AG04449 (cell line): Measurements from ENCODE around the gene ALPK1.

Experiments used
- CTCF ChIA-PET: fragments of 350-600 bp; formaldehyde crosslinking; extraction: SDS; loops from one replicate; lab custom pipeline; 2021; ENCODE audit warnings: antibody characterized with exemption; lab: Yijun Ruan, JAX
- POLR2A ChIA-PET: fragments of 400-600, 350-600 bp; formaldehyde crosslinking; extraction: SDS; loops from one replicate; lab custom pipeline; 2020; ENCODE audit warnings: antibody characterized with exemption, inconsistent platforms; lab: Yijun Ruan, JAX
- DNase-seq: peaks from one replicate; pipeline ENCODE4 v3.0.0-alpha.2; 2010; ENCODE audit warnings: low read depth, low spot score
- H3K4me3 ChIP-seq: 2 replicates; pipeline ENCODE4 v1.5.1; 2011; ENCODE audit warnings: low read depth, mild to moderate bottlenecking, control low read depth, low read length
- TF ChIP-seq, protein P1 (sequence below): IDR thresholded peaks from one replicate; pipeline ENCODE4 v1.5.1; 2011; ENCODE audit warnings: mild to moderate bottlenecking, moderate library complexity, low read length, control low read depth, inconsistent platforms; ENCODE audit not compliant: insufficient read depth; ENCODE audit errors: missing control alignments

The ALPK1 gene

DNA sequence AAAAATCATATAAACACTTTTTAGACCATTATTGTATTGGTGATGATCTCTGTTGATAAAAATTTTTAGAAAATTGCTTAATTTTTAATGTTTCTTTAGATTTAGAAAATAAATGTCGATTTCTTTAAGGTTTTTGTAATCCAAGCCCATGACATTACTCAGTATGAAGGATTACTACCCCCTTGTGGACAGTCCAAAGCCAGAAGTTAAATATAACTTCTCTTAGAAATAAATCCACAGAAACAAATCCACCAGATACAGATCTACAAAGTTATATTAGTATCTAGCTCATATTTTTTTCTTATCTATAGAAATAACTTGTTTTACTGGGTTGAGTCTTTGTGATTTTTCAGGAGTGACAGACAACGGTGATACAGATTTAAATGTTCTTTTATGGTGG, 30.3 kb upstream of the ALPK1 start:
- no peak for DNase-seq
- ChIA-PET CTCF (interaction anchor here (0.6 to 3.8 kb wide), 17 partner anchors 10 to 262 kb away, joined by 3 to 42 read pairs (median 4); partner anchors contain the start of genes AP1AR and TIFA), POLR2A (no interaction called here)
- no peak overlapping the region for H3K4me3 ChIP-seq
- TF ChIP-seq, protein P1, sequence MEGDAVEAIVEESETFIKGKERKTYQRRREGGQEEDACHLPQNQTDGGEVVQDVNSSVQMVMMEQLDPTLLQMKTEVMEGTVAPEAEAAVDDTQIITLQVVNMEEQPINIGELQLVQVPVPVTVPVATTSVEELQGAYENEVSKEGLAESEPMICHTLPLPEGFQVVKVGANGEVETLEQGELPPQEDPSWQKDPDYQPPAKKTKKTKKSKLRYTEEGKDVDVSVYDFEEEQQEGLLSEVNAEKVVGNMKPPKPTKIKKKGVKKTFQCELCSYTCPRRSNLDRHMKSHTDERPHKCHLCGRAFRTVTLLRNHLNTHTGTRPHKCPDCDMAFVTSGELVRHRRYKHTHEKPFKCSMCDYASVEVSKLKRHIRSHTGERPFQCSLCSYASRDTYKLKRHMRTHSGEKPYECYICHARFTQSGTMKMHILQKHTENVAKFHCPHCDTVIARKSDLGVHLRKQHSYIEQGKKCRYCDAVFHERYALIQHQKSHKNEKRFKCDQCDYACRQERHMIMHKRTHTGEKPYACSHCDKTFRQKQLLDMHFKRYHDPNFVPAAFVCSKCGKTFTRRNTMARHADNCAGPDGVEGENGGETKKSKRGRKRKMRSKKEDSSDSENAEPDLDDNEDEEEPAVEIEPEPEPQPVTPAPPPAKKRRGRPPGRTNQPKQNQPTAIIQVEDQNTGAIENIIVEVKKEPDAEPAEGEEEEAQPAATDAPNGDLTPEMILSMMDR, result no peak

DNA sequence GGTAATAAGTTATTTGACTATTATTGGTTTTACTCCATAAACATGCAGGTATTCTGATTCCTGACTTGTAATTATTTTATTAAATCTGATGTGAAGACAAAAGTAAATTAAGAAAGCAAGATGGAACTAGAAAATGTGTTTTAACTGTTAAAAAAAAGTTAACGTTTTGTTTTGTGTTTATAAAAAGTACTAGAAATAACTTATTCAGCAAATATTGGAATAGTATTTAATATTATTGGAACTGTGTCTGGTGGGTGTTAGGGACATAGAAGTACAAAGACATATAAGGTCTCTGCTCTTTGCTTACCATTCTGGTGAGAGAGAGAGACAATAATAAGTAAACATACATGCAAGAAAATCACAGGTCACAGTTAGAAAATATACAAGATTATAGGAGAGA, 27.1 kb upstream of the ALPK1 start:
- H3K4me3 ChIP-seq, result no peak overlapping the region
- ChIA-PET POLR2A (no interaction called here), CTCF (no interaction called here)
- TF ChIP-seq, protein P1, result no peak
- DNase-seq, result no peak

DNA sequence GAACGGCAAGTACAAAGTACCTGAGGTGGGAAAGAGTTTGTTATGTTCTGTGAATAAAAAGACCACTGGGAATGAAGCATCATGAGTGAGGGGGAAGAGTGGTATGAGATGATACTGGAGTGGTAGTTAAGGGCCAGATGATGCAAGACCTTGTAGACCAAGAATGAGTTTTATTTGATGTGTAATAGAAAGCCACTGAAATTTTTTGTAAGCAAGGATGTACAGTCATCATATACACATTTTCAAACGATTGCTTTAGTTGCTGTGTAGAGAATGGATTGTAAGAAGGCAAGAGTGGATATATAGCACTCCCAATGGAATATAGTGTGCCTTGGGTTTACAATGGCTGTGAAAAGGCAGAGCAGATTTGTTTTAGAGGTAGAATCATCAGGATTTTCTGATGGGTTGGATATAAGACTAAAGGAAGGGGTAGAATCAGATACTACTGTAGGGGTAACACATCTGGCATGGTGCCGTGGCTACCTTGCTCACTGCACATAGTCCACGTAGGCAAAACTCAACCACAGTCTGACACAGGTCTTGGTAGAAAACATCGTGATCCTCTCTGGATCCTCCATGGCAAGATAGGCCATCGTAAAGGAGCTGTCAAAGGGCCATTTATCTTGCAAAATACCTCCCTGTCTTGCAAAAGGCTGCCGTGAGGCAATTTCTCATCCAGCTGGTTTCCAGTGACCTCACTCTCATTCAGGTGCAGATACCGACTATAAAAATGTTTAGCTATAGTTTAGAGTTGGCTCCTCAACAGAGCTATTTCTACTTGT, 26.3 kb upstream of the ALPK1 start:
- no peak overlapping the region for H3K4me3 ChIP-seq
- DNase-seq, result peak; percentile 62
- CTCF ChIA-PET, result no interaction called here
- POLR2A ChIA-PET, result no interaction called here
- TF ChIP-seq, protein P1, result no peak

DNA sequence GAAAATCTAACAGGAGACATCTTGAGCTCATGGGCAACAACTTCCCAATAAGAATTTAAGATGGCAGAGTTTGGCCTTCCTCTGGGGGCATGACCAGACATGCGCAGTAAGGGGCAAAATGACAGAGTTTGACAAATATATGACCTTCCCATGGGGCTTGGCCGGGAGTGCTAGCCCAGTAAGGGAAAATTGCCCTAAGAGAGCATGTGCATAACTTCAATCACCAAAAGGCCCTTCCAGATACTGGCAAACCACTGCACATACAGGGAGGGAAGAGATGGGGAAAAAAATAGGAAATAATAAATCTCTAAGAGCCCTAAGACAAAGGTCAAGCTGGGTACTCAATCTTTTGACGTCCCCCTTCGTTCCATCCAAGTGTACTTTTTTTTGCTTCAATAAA, 24.9 kb upstream of the ALPK1 start:
- TF ChIP-seq, protein P1, result no peak
- POLR2A ChIA-PET, result no interaction called here
- DNase-seq, result no peak
- no peak overlapping the region for H3K4me3 ChIP-seq
- CTCF ChIA-PET, result interaction anchor here (1.0 kb wide), 1 partner anchor 174 kb away, joined by 3 read pairs; no protein-coding TSS in a partner anchor

DNA sequence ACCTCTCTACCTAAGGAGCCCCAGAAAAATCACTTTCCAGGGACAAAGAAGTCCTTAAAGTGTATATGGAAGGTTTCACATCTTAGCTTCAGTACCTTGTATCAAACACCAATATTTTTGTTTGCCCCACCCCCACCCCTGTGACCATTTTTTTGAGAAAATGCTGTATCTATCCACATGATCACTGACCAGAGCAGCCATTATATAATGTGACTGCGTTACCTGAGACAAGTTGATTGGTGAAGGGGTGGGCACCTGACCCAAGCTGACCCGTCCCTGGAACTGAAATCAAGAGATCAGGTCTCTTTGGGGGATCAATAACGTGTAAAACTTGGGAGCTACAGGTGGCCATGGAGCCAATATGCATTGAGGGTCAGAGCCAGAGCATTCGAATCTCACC, 22.2 kb upstream of the ALPK1 start:
- TF ChIP-seq, protein P1, result no peak
- POLR2A ChIA-PET, result no interaction called here
- no peak overlapping the region for H3K4me3 ChIP-seq
- CTCF ChIA-PET, result interaction anchor here (0.6 to 1.2 kb wide), 2 partner anchors 23 to 174 kb away, joined by 3 read pairs; partner anchors contain the start of gene ALPK1
- DNase-seq, result no peak

DNA sequence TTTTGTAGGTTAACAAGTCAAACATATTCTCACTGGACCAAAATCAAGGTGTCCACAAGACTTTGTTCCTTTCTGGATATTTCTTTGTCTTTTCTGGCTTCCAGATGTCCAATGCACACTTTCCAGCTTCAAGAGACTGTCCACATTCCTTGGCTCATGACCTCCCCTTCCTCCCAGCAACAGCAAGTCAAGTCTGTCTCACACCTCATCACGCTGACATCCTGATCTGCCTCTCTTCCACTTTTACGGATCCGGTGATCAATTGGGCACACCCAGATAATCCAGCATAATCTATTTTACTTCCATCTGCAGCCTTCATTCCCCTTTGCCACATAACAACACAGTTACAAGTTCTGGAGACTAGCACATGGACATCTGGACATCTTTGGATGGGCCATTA, 21.1 kb upstream of the ALPK1 start:
- no peak overlapping the region for H3K4me3 ChIP-seq
- ChIA-PET CTCF (no interaction called here), POLR2A (no interaction called here)
- no peak for DNase-seq
- TF ChIP-seq, protein P1, result no peak
